ENCODE results near the gene SLC16A13.
"Not testable (repeated sequence)": the region's sequence is repeated elsewhere in the genome, so short reads cannot be mapped to it uniquely, and the experiment has no call there.

SLC16A13 gene

GRCh38 chr17:7084088-7084487 lies 48.3 kb downstream of the SLC16A13 start:
- Histone ChIP-seq H3K27me3 (peaks cover 0 to 3% (median 0%) of the 10 kb centered on the region in 11 experiments; a peak in 2 of 22 replicates), H4K20me1 (no peaks in the 10 kb centered on the region), H3K36me3 (no peaks in the 10 kb centered on the region), H3K4me1 (peaks cover 6 to 46% (median 31%) of the 10 kb centered on the region in 10 experiments; a peak in 18 of 20 replicates), H3K9ac (peak overlapping the region in 1 of 11 experiments; percentile 15; a peak in 2 of 22 replicates), H3K4me2 (peak overlapping the region in 7 of 11 experiments; percentile 20 to 71 (median 55); a peak in 12 of 22 replicates), H3K27ac (no peak overlapping the region), H3K4me3 (no peak overlapping the region), H3K9me3 (replicated peaks in 1 of 11) (peaks cover 0 to under 1% (median 0%) of the 10 kb centered on the region in 11 experiments; a peak in 1 of 22 replicates)
- TF ChIP-seq Cebpa-rat (IDR thresholded peaks at IDR 0.05): no peak

- H3K27me3 ChIP-seq, H3K9ac ChIP-seq, H3K4me3 ChIP-seq, H3K4me2 ChIP-seq, H3K36me3 ChIP-seq, H4K20me1 ChIP-seq, H3K27ac ChIP-seq: not testable (repeated sequence)
- H3K9me3 ChIP-seq (replicated peaks in 1 of 11): peaks cover 0 to 17% (median 11%) of the 10 kb centered on the region in 11 experiments; a peak in 14 of 22 replicates
- H3K4me1 ChIP-seq: peaks cover 0 to 30% (median 9%) of the 10 kb centered on the region in 10 experiments; a peak in 13 of 20 replicates
Measured at GRCh38 chr17:7088442-7088841, 52.6 kb downstream of the SLC16A13 start.

GRCh38 chr17:7089570-7089969 lies 53.8 kb downstream of the SLC16A13 start:
- not testable (repeated sequence) for H3K36me3 ChIP-seq, H3K27me3 ChIP-seq, H3K27ac ChIP-seq, H3K4me2 ChIP-seq, H4K20me1 ChIP-seq, H3K4me3 ChIP-seq, H3K9ac ChIP-seq
- H3K4me1 ChIP-seq: peaks cover 10 to 30% (median 12%) of the 10 kb centered on the region in 10 experiments
- peaks cover 0 to 17% (median 11%) of the 10 kb centered on the region in 11 experiments; a peak in 14 of 22 replicates for H3K9me3 ChIP-seq (replicated peaks in 1 of 11)
